GM06990 (cell line): ENCODE results near the gene LRRC10.
A peak's percentile ranks its signal among the peaks of the same experiment; 100 is the strongest.

Experiments used
- DNase-seq: peaks from one replicate; pipeline ENCODE4 v3.0.0-alpha.2; 2011; ENCODE audit not compliant: insufficient read length; ENCODE audit errors: extremely low read depth
- H3K27me3 ChIP-seq: replicated peaks from 2 replicates; pipeline ENCODE4 v1.6.0; 2011; ENCODE audit warnings: low read length; ENCODE audit not compliant: control insufficient read depth, insufficient read depth
- H3K36me3 ChIP-seq: 2 replicates; pipeline ENCODE4 v1.5.1; 2011; ENCODE audit warnings: low read length; ENCODE audit not compliant: control insufficient read depth, insufficient read depth
- H3K4me3 ChIP-seq: replicated peaks from 2 replicates; pipeline ENCODE4 v1.5.1; 2011; ENCODE audit warnings: low read depth, mild to moderate bottlenecking, control low read depth, low read length
- TF ChIP-seq, protein P1 (sequence below): IDR thresholded peaks from 2 replicates; pipeline ENCODE4 v1.5.1; 2011; ENCODE audit warnings: low read length, control low read depth, mild to moderate bottlenecking, inconsistent platforms; ENCODE audit not compliant: insufficient read depth, poor library complexity, severe bottlenecking

LRRC10 gene

GRCh38 chr12:69585189-69586062 is 25.3 kb downstream of the LRRC10 start, which contains the start of gene CCT2:
Gene CCT2, plus strand, starts transcription at chr12:69585459. Its CDS starts 63 bp downstream, at chr12:69585522.
- DNase-seq, result peak; percentile 97
- Histone ChIP-seq H3K27me3 (no peaks in the 10 kb centered on the region), H3K36me3 (peaks cover 7% of the 10 kb centered on the region), H3K4me3 (peak within 1 kb of the TSS; percentile 91)
- TF ChIP-seq, protein P1, sequence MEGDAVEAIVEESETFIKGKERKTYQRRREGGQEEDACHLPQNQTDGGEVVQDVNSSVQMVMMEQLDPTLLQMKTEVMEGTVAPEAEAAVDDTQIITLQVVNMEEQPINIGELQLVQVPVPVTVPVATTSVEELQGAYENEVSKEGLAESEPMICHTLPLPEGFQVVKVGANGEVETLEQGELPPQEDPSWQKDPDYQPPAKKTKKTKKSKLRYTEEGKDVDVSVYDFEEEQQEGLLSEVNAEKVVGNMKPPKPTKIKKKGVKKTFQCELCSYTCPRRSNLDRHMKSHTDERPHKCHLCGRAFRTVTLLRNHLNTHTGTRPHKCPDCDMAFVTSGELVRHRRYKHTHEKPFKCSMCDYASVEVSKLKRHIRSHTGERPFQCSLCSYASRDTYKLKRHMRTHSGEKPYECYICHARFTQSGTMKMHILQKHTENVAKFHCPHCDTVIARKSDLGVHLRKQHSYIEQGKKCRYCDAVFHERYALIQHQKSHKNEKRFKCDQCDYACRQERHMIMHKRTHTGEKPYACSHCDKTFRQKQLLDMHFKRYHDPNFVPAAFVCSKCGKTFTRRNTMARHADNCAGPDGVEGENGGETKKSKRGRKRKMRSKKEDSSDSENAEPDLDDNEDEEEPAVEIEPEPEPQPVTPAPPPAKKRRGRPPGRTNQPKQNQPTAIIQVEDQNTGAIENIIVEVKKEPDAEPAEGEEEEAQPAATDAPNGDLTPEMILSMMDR, result peak; percentile 41

GRCh38 chr12:69583203-69583602 is 27.5 kb downstream of the LRRC10 start:
- Histone ChIP-seq H3K36me3 (peaks cover 4% of the 10 kb centered on the region), H3K4me3 (no peak overlapping the region), H3K27me3 (no peaks in the 10 kb centered on the region)
- no peak for DNase-seq
- TF ChIP-seq, protein P1, result no peak

- Histone ChIP-seq H3K36me3 (no peaks in the 10 kb centered on the region), H3K27me3 (no peaks in the 10 kb centered on the region), H3K4me3 (no peak overlapping the region)
- TF ChIP-seq, protein P1, result no peak
- no peak for DNase-seq
Observed at GRCh38 chr12:69580074-69580473, 30.6 kb downstream of the LRRC10 start.

DNA sequence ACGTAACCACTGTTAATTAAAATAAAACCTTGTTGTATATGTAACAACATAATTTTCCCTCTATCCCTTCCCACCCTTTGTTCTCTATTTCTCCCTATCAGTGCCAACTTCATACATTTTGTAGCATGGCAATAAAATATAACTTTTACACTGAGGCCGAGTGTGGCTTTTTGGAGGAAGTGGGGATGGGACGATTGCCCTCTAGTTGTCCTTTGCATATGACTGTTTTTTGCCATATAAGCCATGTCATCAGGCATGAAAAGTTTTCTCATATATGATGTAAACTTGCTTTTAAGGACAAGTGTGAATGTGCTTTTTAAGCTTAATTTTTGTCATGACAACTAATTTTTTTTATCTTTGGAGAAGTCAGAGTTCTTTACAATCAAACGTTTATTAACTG is 31.7 kb downstream of the LRRC10 start:
- Histone ChIP-seq H3K36me3 (peaks cover 1% of the 10 kb centered on the region; the same call in 1 of the 2 replicates), H3K27me3 (no peaks in the 10 kb centered on the region), H3K4me3 (no peak overlapping the region)
- DNase-seq, result no peak
- TF ChIP-seq, protein P1, result peak; percentile 12

DNA sequence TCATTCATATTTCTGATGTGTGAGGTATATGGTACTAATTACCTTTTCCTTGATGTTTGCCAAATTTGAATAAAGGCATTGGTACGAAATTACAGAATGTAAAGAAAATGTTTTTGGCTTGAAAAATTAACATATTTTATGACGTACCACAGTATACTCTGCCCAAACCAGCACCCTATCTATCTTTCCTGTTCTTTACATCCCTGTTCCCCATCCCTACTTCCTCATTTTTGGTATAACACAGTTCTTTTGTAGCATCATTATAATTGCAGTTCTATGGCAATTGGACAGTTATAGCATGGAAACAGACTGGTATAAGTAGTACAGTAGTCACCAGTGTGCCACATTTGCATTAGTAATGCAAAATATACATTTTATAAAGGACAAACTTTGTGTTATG is 32.4 kb downstream of the LRRC10 start:
- Histone ChIP-seq H3K27me3 (no peaks in the 10 kb centered on the region), H3K4me3 (no peak overlapping the region), H3K36me3 (peaks cover 1% of the 10 kb centered on the region; the same call in 1 of the 2 replicates)
- TF ChIP-seq, protein P1, result no peak
- no peak for DNase-seq
